Mucosa of stomach (tissue), 1 donor: Measurements from ENCODE around the gene BRIP1.

ENCODE experiments used
- H3K27me3 ChIP-seq: one replicate; pipeline ENCODE4 v1.7.0; 2013; ENCODE audit warnings: mild to moderate bottlenecking, low read length; ENCODE audit not compliant: control insufficient read depth, insufficient read depth
- H3K36me3 ChIP-seq: one replicate; pipeline ENCODE4 v1.7.0; 2013; ENCODE audit warnings: low read length; ENCODE audit not compliant: control insufficient read depth, insufficient read depth
- H3K4me1 ChIP-seq: one replicate; pipeline ENCODE4 v1.7.0; 2013; ENCODE audit warnings: mild to moderate bottlenecking, low read length; ENCODE audit not compliant: control insufficient read depth, insufficient read depth
- H3K4me3 ChIP-seq: one replicate; pipeline ENCODE4 v1.7.0; 2013; ENCODE audit warnings: low read length
- H3K9ac ChIP-seq: one replicate; pipeline ENCODE4 v1.7.0; 2013; ENCODE audit warnings: mild to moderate bottlenecking, low read length, moderate library complexity
- H3K9me3 ChIP-seq: one replicate; pipeline ENCODE4 v1.7.0; 2013; ENCODE audit warnings: mild to moderate bottlenecking, low read length, moderate library complexity; ENCODE audit not compliant: control insufficient read depth
- donor health status: Pancreatic carcinoma.

Gene BRIP1

DNA sequence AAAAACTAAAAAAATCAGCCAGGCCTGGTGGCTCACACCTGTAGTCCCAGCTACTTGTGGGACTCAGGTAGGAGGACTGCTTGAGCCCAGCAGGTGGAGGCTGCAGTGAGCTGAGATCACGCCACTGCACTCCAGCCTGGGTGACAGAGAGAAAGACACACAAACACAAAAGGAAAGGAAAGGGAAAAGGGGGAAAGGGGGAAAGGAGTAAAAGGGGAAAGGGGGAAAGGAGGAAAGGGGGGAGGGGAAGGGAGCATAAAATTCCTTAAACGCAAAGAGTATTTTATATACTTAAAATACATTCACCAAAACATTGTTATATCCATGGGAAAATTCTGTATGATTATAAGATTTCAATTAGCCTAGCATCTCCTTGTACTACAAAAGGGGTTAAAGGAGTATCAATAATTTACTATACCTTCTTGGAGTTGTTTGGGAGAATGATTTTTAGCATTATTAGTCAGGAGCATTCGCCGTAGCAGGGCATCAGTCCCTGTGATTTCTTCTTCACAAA lies 17.3 kb upstream of the BRIP1 start:
- Histone ChIP-seq H3K36me3 (no peaks in the 10 kb centered on the region), H3K9me3 (no peaks in the 10 kb centered on the region), H3K27me3 (no peaks in the 10 kb centered on the region), H3K9ac (no peak overlapping the region), H3K4me3 (no peak overlapping the region), H3K4me1 (no peaks in the 10 kb centered on the region)

DNA sequence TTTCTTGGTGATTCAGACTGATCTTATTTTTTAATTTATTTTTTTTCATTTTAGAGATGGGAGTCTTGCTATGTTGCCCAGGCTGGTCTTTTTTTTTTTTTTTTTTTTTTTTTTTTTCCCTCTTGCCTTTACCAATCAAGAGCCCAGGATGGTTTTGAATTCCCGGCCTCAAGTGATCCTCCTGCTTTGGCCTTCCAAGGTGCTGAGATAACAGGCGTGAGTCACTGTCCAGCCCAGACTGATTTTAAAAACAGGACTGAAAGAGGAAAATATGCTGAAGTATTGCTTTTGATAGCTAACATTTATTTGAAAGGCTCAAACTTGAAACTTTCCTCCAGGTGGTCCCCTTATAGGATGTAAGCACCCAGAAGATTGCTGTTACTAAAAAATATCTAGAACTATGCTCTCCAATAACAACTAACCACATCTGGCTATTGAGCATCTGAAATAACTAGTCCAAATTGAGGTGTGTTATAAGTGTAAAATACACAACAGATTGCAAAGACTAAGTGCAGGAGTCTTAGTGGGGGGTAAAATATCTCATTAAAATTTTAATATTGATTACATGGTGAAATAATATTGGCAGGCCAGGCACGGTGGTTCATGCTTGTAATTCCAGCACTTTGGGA lies 15.8 kb upstream of the BRIP1 start:
- no peak overlapping the region for H3K9ac ChIP-seq
- no peaks in the 10 kb centered on the region for H3K9me3 ChIP-seq
- no peaks in the 10 kb centered on the region for H3K36me3 ChIP-seq
- no peak overlapping the region for H3K4me3 ChIP-seq
- H3K27me3 ChIP-seq: no peaks in the 10 kb centered on the region
- H3K4me1 ChIP-seq: no peaks in the 10 kb centered on the region

DNA sequence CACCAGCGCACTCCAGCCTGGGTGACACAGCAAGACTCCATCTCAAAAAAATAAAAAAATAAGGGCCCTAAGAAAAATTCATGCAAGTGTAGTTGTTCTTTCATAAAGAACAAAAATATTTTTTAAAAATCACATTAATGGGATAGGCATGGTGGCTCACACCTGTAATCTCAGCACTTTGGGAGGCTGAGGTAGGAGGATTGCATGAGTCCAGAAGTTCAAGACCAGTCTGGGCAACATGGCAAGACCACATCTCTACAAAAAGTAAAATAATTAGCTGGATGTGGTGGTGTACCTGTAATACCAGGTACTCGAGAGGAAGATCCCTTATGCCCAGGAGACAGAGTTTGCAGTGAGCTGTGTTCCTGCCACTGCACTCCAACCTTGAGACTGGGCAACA lies 15.2 kb upstream of the BRIP1 start:
- Histone ChIP-seq H3K36me3 (no peaks in the 10 kb centered on the region), H3K27me3 (no peaks in the 10 kb centered on the region), H3K9ac (no peak overlapping the region), H3K4me1 (no peaks in the 10 kb centered on the region), H3K9me3 (no peaks in the 10 kb centered on the region), H3K4me3 (no peak overlapping the region)

DNA sequence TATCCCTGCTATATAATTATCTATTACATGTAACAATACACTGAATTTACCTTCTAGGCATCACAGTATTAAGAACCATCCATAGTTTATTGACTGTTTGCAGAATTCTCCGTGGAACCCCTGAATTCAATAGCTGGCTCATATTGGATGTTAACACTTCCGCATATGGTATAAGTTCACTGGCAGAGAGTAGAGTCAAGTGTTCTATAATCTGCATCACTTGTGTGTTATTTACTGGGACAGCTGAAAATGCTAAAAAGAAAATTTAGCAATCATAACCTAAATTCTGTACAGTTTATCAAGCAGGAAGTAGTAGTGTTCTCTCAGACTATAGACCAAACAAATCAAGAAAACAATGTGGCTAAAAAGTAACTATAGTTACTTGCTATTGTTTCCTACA lies 14.5 kb upstream of the BRIP1 start:
- H3K9ac ChIP-seq: no peak overlapping the region
- no peaks in the 10 kb centered on the region for H3K36me3 ChIP-seq
- H3K4me3 ChIP-seq: no peak overlapping the region
- no peaks in the 10 kb centered on the region for H3K4me1 ChIP-seq
- H3K27me3 ChIP-seq: no peaks in the 10 kb centered on the region
- no peaks in the 10 kb centered on the region for H3K9me3 ChIP-seq

DNA sequence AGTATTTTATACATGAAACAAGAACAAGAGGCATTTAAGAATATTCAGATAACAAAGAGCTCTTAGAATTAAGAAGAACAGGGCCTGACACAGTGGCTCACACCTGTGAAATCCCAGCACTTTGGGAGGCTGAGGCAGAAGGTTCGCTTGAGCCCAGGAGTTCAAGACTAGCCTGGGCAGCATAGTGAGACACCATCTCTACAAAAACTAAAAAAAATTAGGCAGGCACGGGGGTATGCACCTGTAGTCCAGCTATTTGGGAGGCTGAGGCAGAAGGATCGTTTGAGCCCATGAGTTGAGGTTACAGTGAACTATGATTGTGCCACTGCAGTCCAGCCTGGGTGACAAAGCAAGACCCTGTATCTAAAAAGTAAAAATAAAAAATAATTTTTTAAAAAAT lies 12.5 kb upstream of the BRIP1 start:
- H3K9ac ChIP-seq: no peak overlapping the region
- no peaks in the 10 kb centered on the region for H3K36me3 ChIP-seq
- no peaks in the 10 kb centered on the region for H3K4me1 ChIP-seq
- no peaks in the 10 kb centered on the region for H3K9me3 ChIP-seq
- no peaks in the 10 kb centered on the region for H3K27me3 ChIP-seq
- no peak overlapping the region for H3K4me3 ChIP-seq

DNA sequence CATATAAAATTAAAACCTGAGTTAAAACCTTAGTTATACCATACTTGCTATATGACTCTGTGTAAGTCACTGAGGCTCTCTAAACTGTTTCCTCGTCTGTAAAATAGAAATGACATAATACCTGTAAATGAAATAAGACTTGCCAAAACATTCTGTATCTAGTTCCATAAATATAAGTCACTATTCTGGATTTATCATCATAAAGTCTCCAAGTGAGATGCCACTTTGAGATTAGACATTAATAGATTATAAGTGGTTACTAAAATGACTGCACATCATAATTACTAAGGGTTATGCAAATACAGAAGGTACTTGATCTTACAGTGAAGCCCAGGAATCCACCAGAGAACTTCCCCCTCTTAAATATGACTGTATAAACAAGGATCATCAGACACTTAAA lies 12.0 kb upstream of the BRIP1 start:
- H3K9ac ChIP-seq: no peak overlapping the region
- H3K4me1 ChIP-seq: no peaks in the 10 kb centered on the region
- no peaks in the 10 kb centered on the region for H3K27me3 ChIP-seq
- no peaks in the 10 kb centered on the region for H3K36me3 ChIP-seq
- H3K9me3 ChIP-seq: no peaks in the 10 kb centered on the region
- no peak overlapping the region for H3K4me3 ChIP-seq

DNA sequence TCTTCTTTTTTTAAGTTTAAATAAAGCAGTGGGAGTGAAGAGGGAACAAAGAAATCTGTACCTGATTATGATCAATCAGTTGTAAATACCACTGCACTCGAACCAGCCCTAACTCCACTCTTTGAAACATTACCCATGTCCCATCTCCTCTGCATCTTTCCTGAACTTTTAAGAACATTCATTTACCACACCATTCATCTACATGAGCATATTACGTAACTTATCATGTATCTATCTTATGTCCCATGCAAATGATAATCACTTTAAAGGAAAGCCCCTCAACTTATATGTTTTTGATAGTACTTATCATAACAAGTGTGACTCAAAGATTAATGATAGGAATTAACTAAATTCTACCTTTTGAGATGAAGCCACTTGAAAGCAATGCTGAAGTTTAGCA lies 10.7 kb upstream of the BRIP1 start:
- Histone ChIP-seq H3K36me3 (no peaks in the 10 kb centered on the region), H3K9ac (no peak overlapping the region), H3K27me3 (no peaks in the 10 kb centered on the region), H3K4me3 (no peak overlapping the region), H3K9me3 (no peaks in the 10 kb centered on the region), H3K4me1 (no peaks in the 10 kb centered on the region)

DNA sequence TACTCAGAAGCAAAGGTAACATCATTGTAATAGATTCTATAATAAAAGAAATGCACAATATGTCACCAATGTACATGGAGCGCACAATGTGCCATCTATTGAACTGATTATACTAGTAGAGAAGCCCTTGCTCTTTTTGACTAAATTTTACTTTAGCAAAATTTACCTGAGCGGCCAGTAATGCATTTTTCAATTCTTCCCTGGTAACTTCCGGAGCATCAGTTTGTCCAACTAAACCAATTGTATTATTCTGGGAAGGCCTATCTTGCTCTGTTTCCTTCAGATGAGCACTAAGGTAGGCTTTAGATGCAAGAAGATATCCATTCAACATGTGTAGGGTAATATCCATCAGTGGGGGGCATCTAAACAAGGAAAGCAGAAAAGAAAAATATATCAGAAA lies 8.8 kb upstream of the BRIP1 start:
- Histone ChIP-seq H3K4me3 (no peak overlapping the region), H3K36me3 (no peaks in the 10 kb centered on the region), H3K9ac (no peak overlapping the region), H3K9me3 (no peaks in the 10 kb centered on the region), H3K27me3 (no peaks in the 10 kb centered on the region), H3K4me1 (no peaks in the 10 kb centered on the region)

DNA sequence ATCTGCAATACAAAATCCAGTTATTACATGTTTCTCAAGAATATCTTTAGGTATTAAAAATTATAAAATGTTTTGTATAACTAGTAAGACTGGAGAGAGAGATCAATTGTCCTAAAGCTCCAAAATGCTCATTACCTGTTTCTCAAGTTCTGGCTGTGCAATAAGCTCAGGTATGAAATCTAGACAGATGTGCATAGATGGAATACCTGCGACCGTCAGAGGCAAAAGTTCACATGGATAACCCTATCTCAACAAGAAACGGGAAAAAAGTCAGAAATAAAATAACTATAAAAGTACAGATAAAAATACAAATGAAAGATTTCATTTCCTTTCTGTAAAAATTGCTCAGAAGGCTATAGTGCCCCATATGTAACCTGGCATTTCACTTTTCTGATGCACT lies 5.8 kb upstream of the BRIP1 start:
- H3K9ac ChIP-seq: no peak overlapping the region

DNA sequence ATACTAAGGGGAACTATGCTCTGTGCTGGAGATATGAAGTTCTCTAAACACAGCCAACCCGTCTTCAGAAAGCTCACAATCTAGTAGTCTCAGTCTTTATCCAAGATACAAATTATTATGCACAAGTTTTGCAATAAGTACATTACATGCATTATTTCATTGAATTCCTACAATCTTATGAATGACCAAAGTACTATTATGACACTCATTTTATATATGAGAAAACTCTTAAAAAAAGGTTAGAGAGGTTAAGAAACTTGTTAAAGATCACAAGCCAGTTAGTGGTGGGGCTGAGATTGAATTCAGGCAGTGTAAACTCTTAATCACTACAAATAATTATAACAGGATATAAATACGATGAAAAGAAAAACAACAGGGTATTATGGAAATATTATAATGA lies 4.7 kb upstream of the BRIP1 start:
- Histone ChIP-seq H3K27me3 (no peaks in the 10 kb centered on the region), H3K9me3 (no peaks in the 10 kb centered on the region), H3K36me3 (no peaks in the 10 kb centered on the region), H3K4me1 (no peaks in the 10 kb centered on the region), H3K4me3 (no peak overlapping the region), H3K9ac (no peak overlapping the region)

More for the DNA sequence above, 5.8 kb upstream of the BRIP1 start:
- Histone ChIP-seq H3K4me1 (no peaks in the 10 kb centered on the region), H3K9me3 (no peaks in the 10 kb centered on the region), H3K27me3 (no peaks in the 10 kb centered on the region), H3K36me3 (no peaks in the 10 kb centered on the region), H3K4me3 (no peak overlapping the region)

DNA sequence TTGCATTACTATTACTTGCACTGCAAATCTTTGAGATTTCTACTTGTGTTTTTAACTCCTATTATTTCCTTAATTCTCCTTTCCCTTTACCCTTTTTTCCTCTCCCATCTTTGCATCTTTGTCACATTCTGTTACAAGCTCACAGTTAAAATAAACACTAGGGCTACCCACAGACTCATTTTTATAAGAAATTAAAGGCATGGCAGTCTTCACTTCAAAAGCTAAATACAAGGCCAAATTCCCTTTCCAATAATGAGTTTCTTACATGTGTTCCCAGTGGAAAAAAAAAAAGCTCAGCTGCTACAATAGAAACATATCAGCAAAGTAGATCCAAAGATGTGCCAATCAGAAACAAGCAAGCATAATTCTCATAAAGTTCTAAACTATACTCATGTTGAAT lies 3.7 kb upstream of the BRIP1 start:
- no peak overlapping the region for H3K4me3 ChIP-seq
- H3K4me1 ChIP-seq: no peaks in the 10 kb centered on the region

DNA sequence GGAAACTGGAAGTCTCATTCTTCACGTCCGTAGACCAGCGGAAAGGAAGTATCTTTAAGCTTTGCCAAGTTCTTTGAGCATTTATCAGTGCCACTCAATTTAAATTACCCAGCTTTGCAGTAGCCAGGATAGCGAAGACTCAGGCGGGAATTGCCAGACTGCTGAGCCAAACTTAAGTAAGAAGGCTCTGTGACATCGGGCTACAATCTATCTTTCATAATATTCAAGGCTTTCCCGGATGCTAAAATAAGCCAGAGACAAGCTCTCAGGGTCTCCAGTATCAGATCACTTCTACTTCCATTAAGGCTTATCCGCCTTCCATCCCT lies 436 bp upstream of the BRIP1 start:
- no peaks in the 10 kb centered on the region for H3K4me1 ChIP-seq
- H3K9ac ChIP-seq: peak overlapping the region; percentile 82
- no peaks in the 10 kb centered on the region for H3K36me3 ChIP-seq
- no peaks in the 10 kb centered on the region for H3K27me3 ChIP-seq
- H3K9me3 ChIP-seq: no peaks in the 10 kb centered on the region
- H3K4me3 ChIP-seq: peak overlapping the region; percentile 81

More for the DNA sequence above, 3.7 kb upstream of the BRIP1 start:
- H3K27me3 ChIP-seq: no peaks in the 10 kb centered on the region
- H3K9me3 ChIP-seq: no peaks in the 10 kb centered on the region
- H3K36me3 ChIP-seq: no peaks in the 10 kb centered on the region
- H3K9ac ChIP-seq: no peak overlapping the region

DNA sequence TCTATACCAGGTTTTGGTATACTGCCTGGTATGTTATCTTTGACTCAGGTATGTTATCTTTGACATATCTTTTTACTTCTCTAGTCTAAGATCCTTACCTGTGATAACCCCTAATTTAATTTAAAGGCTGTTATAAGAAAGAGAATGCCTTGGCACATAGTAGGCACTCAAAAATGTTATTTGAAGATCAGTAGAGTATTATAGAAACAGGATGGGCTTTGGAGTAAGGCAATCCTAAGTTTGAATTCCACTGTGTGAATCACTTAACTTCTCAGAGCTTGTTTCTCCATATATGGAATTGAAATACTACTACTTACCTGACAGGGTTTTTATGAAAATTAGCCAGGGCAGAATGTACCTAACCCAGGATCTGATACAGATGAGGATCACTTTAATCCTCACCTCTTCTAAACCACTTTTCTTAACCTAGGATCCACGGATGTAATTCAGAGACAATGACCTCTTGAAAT lies 1.2 kb downstream of the BRIP1 start:
- Histone ChIP-seq H3K9ac (no peak overlapping the region), H3K4me3 (no peak overlapping the region), H3K36me3 (no peaks in the 10 kb centered on the region), H3K4me1 (no peaks in the 10 kb centered on the region), H3K27me3 (no peaks in the 10 kb centered on the region), H3K9me3 (no peaks in the 10 kb centered on the region)
